Keratinocyte (primary cell): ENCODE data around the gene ZNF248.

ENCODE experiments used
- CTCF ChIP-seq, 3 experiments: IDR thresholded peaks in 1 of 3; conservative IDR thresholded peaks in 1 of 3; optimal IDR thresholded peaks in 1 of 3; 2 replicates in 2 of 3; 3 replicates in 1 of 3; pipeline versions ENCODE3 to v1.5.1; 2011; ENCODE audit warnings: low read length in 3 of 3, mild to moderate bottlenecking in 3 of 3, moderate library complexity in 2 of 3, control low read depth in 1 of 3, inconsistent platforms in 1 of 3; ENCODE audit not compliant: insufficient read depth in 2 of 3; ENCODE audit errors: extremely low read depth in 1 of 3
- EZH2 ChIP-seq: IDR thresholded peaks from one replicate; pipeline ENCODE4 v1.6.1; 2012; ENCODE audit warnings: inconsistent platforms, mild to moderate bottlenecking, low read length, moderate library complexity

GRCh38 chr10:37872955-37873354, 15.5 kb upstream of the ZNF248 start:
- TF ChIP-seq CTCF (optimal IDR thresholded peaks at IDR 0.05 in 1 of 3, IDR thresholded peaks at IDR 0.05 in 1 of 3, conservative IDR thresholded peaks at IDR 0.05 in 1 of 3; ENCODE audit: extremely low read depth in 1 of 3, insufficient read depth in 2 of 3, low read length in 3 of 3) (no peak), EZH2 (no peak)
